Adipocyte (in vitro differentiated cells): ENCODE results near the gene GBF1.
A peak's percentile ranks its signal among the peaks of the same experiment; 100 is the strongest.

Source experiments
- DNase-seq: peaks from one replicate; pipeline ENCODE4 v3.0.0-alpha.2; 2015; ENCODE audit warnings: low read depth
- H3K27me3 ChIP-seq: replicated peaks from 2 replicates; pipeline ENCODE4 v1.7.0; 2013; ENCODE audit warnings: mild to moderate bottlenecking, low read length, moderate library complexity; ENCODE audit not compliant: control insufficient read depth, insufficient read depth
- H3K36me3 ChIP-seq: 2 replicates; pipeline ENCODE4 v1.7.0; 2013; ENCODE audit warnings: low read length, mild to moderate bottlenecking, moderate library complexity; ENCODE audit not compliant: control insufficient read depth, insufficient read depth, severe bottlenecking
- H3K4me1 ChIP-seq: 2 replicates; pipeline ENCODE4 v1.7.0; 2013; ENCODE audit warnings: mild to moderate bottlenecking, low read length, moderate library complexity; ENCODE audit not compliant: control insufficient read depth, insufficient read depth
- H3K4me3 ChIP-seq: 2 replicates; pipeline ENCODE4 v1.7.0; 2013; ENCODE audit warnings: mild to moderate bottlenecking, low read length, moderate library complexity
- H3K9ac ChIP-seq: 2 replicates; pipeline ENCODE4 v1.7.0; 2013; ENCODE audit warnings: mild to moderate bottlenecking, low read length, moderate library complexity
- H3K9me3 ChIP-seq: 2 replicates; pipeline ENCODE4 v1.7.0; 2013; ENCODE audit warnings: mild to moderate bottlenecking, low read length, moderate library complexity; ENCODE audit not compliant: control insufficient read depth

The GBF1 gene

GRCh38 chr10:102431452-102432124 is 186.3 kb downstream of the GBF1 start:
- H3K27me3 ChIP-seq, result no peaks in the 10 kb centered on the region
- peak overlapping the region; percentile 98 for H3K4me3 ChIP-seq
- peaks cover 26% of the 10 kb centered on the region for H3K4me1 ChIP-seq
- peak overlapping the region; percentile 99 for H3K9ac ChIP-seq
- peak; percentile 51 for DNase-seq
- no peaks in the 10 kb centered on the region for H3K9me3 ChIP-seq
- peaks cover 3% of the 10 kb centered on the region for H3K36me3 ChIP-seq
